Suppressor macrophage treated with lipopolysaccharide for 1 hour (primary cell): ENCODE measurements around the gene RFX6.
"Not testable (repeated sequence)": the region's sequence is repeated elsewhere in the genome, so short reads cannot be mapped to it uniquely, and the experiment has no call there.

Experiments
- DNase-seq, 3 donors: peaks; one replicate each; pipeline ENCODE4 v3.0.0-alpha.2; 2020 to 2022

RFX6 gene, protein sequence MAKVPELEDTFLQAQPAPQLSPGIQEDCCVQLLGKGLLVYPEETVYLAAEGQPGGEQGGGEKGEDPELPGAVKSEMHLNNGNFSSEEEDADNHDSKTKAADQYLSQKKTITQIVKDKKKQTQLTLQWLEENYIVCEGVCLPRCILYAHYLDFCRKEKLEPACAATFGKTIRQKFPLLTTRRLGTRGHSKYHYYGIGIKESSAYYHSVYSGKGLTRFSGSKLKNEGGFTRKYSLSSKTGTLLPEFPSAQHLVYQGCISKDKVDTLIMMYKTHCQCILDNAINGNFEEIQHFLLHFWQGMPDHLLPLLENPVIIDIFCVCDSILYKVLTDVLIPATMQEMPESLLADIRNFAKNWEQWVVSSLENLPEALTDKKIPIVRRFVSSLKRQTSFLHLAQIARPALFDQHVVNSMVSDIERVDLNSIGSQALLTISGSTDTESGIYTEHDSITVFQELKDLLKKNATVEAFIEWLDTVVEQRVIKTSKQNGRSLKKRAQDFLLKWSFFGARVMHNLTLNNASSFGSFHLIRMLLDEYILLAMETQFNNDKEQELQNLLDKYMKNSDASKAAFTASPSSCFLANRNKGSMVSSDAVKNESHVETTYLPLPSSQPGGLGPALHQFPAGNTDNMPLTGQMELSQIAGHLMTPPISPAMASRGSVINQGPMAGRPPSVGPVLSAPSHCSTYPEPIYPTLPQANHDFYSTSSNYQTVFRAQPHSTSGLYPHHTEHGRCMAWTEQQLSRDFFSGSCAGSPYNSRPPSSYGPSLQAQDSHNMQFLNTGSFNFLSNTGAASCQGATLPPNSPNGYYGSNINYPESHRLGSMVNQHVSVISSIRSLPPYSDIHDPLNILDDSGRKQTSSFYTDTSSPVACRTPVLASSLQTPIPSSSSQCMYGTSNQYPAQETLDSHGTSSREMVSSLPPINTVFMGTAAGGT

DNA sequence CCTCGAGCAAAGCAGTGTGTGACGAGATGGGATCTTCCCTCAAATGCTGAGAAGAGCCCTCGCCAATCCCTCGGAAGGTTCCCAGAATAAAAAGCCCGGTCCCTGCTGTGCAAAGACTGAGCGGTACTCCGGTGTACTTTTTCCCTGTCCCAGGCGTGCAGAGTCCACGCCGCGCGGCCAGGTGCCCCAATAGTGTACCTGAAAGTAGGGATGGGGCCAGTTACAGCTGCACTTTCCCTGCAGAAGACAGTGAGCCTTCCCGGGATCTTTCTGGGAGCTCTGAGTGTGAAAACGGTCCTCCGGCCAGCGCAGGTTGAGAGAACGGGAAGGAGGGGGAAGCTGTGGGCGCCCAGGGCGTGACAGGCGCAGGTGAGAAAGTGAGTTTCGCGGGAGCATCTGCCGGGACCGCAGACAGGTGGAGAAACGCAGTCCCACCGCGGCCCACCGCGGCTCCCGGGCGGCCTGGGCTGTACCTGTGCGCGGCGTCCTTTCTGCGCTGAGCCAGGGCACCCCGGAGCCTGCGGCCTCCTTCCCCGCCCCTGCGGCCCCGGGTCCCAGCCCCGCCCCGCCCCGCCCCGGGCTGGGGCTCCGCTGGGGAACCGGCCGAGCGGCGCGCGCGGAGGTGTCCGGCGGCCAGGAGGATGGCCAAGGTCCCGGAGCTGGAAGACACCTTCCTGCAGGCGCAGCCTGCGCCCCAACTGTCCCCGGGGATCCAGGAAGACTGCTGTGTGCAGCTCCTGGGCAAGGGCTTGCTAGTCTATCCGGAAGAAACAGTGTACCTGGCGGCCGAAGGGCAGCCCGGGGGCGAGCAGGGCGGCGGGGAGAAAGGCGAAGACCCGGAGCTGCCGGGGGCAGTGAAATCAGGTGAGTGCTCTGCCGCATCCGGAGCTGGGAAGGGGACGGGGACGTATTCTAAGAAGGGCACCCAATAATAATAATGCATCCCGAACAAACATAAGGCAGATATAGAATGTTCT, at the start of gene RFX6:
Gene RFX6, plus strand, starts transcription at position 608 of the 977 bp plus-strand sequence. Its CDS starts 34 bp downstream, at position 642.
- peak in 1 of 3 donors; percentile 1 for DNase-seq

DNA sequence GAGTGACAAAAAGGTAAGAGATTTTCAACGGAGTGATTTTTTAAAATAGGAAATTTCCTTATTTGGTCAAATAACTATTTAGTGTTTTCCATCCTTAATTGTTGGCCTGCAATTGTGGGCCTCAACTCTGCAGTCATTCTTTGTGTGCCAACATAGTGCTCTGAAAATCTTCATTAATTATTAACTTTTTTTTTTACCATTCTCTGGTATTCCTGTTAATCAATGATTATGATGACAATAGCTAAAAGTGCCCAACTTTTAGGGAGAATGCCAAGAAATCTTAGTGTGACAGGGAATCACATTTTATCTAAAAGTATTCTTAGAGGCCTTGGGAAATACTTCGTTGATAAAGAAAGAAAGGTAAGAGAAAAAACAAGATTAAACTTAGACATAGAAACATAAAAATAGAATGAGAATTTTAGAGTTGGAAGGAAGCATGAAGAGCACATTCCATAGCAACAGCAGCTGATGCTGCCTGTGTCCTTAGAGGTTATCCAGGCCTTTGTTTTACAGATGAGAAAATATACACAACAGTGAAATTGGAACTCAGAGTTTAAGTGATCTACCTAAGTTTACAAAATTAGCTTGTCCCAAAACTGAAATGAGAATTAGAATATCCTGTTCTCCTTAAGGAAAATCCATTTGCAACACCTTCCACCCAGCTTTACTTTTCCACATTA, 49.3 kb upstream of the RFX6 start:
- no peak for DNase-seq

DNA sequence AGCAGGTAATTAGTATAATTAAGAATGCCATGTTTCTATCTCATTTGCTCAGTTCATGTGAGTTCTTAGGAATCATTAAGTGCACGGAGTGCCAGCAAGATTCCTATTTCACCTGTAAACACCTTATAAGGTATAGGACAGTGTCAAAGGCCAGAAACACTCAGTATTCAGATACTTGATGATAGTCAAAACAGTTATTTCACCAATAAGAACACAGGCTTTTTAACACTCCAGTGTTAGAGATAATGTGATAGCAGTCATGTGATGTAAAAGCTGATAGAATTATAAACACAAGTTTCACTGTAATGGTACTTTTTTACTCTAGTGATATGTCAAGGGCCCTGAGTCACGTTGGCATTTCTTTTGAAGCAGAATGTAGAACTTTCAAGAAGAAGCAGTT, 48.1 kb upstream of the RFX6 start, which contains the start of gene GPRC6A:
Gene GPRC6A, minus strand, starts transcription at position 101 of the 400 bp plus-strand sequence. Its CDS starts 70 bp downstream, at position 31.
- DNase-seq = no peak

DNA sequence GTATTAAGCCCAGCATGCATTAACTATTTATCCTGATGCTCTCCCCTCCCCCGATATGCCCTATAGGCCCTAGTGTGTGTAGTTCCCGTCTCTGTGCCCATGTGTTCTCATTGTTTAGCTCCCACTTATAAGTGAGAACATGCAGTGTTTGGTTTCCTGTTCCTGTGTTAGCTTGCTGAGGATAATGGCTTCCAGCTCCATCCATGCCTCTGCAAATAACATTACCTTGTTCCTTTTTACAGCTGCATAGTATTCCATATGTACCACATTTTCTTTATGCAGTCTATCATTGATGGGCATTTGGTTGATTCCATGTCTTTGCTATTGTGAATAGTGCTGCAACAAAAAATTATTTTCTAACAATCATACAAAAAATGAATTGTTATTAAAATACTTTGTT, 42.5 kb upstream of the RFX6 start:
- not testable (repeated sequence) for DNase-seq

DNA sequence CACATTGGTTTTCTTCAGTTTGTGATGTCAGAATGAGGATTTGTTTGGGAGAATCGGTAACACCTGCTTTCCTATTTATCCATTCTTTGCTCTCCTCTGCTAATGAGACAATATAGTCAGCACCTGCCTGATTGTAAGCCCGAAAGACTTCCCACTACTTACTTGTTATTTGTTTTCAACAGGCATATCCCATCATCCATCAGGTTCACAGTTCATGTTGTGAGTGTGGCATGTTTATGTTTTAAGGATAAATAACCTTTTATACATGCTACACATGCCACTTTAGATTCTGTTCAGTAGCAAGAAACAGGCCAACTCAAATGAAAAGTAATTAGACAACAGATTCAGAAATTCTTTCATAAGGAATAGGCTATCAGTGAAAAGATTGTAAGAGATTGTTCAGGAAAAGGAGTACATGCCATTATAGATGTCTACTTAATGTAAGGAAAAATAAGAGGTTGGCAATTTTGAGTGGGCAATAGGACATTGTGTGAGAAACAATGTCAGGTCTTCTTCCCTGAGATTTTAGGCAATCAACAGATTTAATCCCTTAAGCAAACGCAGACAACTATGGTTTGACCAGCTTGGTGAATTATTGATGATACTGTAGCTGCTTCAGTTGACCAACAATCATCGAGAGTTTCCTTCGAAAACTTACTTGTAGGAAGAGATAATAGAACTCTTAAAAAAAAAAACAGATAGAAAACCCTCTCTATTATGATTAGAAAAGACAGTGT, 40.3 kb upstream of the RFX6 start:
- no peak for DNase-seq

DNA sequence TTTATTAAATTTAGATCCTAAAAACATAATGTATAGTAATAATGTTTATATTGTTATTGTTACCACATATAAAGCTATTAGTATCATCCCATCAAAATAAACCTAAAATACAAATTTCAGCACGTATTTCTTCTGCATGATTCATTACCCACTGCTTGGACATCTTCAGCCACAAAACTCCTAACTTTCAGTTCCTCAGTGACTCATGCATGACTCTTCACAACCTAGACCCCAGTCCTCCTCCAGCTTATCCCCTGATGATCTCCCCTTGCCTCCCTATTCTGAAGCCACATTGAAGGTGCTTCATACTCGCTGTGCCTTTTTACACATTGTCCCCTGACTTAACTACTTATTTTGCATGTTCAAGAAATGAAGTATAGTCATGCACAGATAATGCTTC, 37.0 kb upstream of the RFX6 start:
- DNase-seq = peak; percentile 11 to 55 (median 38)

DNA sequence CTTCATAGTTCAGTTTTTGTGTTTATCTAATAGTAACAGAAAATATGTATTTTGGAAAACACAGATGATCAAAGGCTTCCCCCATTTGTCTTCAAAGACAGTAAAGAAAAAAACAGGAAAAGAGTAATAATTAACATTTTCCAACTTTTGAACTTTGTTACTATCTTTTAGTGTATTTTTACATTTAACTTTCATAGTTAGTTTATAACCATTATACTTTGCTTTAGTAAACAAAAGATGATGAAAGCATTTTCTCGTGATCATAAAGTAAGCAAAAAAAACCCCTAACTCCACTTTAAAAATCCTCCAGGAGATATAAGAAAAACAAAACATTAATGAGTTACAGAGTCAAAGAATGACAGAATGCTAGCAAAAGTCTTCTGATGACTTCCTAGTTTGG, 34.6 kb upstream of the RFX6 start:
- no peak for DNase-seq

DNA sequence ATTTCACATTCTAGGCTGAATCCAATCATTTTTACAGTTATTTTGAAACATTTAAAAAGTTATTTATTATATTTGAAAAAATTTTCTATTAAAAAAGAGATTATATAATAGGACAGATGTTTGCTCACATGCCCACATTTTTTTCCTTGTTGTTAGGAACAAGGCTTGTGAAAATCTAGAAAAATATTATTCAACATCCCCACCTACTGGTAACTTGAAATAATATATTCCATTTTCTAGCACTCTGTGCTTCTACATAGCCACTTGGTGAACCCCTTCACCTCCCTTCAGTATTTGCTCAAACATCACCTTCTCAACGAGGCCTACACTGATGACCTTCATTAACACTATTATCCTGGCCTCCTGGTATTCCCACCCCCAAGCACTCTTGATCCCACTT, 29.8 kb upstream of the RFX6 start:
- DNase-seq = peak; percentile 1 to 46 (median 39)

DNA sequence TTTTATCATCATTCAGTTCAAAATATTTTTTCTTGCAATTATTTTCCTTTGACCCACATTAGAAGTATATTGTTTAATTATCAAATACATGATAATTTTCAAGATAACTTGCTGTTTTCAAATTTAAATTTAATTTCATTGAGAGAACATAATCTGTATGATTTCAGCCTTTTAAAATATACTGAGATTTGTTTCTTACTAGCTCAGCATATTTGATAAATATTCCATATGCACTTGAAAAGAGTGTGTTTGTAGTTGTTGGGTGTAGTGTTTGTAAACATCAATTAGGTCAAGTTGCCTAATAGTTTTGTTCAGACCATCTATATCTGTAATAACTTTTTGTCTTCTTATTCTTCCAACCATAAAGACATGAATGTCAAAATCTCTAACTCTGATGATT, 19.0 kb upstream of the RFX6 start:
- no peak for DNase-seq

DNA sequence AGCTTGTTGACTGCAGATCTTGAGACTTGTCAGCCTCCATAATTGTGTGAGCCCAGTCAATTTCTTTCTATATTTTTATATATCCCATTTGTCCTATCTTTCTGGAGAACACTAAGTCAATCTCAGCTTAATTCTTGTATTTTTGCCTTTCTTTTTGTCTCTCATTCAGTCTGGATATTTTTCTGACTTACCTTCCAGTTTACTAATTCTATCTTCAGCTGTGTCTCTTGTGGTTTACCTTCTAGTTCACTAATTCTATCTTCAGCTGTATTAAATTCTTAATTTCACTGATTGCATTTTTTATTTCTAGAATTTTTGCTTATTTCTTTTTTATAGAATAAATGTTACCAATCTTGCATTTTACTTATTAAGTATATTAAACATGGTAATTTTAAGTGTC, 17.8 kb upstream of the RFX6 start:
- no peak for DNase-seq

DNA sequence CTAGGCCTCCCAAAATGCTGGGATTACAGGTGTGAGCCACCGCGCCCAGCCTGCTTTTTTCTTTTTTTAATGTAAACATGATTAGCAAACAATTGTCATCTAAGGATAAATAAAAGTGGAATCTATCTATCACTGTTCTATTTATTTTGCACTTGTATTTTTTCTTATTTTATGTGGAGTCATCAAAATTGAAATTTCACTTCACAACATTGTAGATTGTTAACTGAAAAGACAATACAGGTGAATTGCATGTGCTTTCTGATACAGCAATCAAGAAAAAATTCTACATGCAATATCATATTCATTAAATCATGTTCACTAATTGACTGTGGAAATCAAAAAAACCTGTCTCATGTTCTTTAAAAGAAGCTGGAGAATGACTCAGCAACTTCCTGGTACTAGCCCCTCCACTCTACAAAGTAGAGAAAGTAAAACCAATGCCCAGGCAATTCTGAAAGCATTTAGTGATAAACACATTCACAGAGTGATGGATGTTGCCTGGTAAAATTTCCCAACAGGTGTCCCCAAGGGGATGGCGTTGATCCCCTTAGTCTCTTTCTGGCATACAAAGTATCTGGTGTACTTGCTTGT, 10.7 kb upstream of the RFX6 start:
- no peak for DNase-seq

DNA sequence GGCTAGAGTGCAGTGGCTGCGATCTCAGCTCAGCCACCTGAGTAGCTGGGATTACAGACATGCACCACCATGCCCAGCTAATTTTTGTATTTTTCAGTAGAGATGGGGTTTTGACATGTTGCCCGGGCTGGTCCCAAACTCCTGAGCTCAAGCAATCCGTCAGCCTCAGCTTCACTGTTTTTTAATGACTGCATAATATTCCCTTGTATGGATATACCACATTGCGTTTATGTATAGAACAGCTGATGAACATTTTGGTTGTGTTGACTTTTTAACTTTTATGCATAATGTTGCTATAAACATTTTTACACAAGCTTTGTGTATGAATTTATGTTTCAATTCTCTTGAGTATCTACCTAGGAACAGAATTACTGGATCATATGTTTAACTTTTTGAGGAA, 4.3 kb upstream of the RFX6 start:
- no peak for DNase-seq

DNA sequence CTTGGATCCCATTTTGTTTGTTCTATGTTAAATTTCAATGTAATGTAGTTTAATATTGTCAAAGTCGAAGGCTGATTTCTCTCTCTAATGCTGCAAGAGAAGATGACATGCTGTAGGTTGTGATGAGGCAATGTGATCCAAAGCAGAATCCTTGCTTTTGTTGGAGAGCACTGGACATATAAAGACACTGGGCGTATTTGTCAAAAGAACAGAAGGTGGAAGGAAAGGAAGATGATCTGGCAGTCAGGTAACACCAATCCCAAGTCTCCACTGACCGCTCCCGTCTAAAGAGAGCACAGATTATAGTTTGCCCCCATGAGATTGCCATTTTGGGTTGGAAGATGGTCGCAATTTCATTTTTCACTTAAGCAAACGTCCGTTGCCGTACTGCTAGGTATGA, 935 bp upstream of the RFX6 start:
- DNase-seq = no peak

DNA sequence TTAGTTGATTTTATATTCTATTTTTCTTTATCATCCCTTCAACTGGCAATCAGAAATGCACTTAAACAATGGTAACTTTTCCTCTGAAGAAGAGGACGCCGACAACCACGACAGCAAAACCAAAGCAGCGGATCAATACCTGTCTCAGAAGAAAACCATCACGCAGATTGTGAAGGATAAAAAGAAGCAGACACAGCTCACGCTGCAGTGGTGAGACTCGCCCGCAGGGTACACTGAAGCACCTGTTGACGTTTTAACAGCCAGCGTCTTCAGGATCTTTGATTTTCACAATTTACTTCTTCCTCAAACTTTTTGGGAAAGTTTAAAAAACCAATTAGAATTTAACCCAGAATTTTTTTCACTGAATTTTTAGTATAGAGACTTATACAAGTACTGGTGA, 701 bp downstream of the RFX6 start:
- DNase-seq = no peak

DNA sequence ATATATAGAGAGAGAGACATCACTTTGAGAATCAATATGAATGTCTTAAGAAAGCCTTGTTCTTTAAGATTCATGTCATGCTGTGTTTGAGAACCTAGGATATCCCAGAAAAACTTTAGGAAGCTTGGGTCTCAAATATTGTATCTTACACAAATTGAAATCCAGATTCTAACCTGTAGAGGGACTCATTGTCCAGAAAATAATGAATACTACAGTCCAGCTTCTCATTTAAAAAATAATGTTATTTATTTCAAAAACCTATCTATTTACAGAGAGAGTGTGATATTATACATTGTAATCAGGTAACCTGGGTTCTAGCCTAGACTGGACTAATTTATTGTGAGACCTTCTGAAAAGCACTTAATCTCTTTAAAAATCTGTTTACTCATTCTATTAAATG, 4.2 kb downstream of the RFX6 start:
- no peak for DNase-seq

DNA sequence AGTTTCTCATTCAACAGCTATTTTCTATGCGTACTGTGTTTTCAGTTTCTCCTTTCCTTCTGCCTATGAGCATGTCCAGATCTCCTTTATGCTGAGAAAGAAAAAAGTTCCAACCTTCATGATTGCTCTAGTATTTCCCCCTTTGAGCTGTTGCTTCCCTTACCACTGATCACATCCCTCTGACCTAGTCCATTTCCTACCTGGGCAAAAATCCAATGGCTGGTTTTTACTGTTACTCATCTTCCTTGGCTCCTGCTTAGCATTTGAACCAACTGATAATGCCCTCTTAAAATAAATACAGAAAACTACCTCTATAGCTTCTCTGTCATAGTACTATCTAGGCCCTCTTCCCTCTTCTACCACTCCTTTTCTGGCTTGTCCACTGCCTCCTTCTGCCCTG, 6.0 kb downstream of the RFX6 start:
- no peak for DNase-seq

DNA sequence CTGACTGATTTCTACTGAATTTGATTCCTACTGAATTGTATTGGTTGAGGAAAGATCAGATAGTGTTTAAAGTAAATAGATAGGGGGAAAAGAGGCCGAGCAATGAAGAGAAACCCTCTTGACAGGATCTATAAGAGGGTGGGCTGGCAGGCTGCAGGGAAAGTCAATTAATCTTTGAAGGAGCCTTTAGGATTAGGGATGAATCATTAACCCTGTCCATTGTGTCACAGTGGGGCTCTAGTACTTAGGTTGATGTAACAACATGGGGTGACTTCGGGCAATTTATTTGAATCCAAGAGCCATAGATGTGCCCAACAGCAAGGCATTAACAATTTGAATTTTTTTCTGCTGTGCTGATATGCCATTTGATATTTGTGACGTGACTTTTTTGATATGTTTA, 7.5 kb downstream of the RFX6 start:
- DNase-seq = no peak

DNA sequence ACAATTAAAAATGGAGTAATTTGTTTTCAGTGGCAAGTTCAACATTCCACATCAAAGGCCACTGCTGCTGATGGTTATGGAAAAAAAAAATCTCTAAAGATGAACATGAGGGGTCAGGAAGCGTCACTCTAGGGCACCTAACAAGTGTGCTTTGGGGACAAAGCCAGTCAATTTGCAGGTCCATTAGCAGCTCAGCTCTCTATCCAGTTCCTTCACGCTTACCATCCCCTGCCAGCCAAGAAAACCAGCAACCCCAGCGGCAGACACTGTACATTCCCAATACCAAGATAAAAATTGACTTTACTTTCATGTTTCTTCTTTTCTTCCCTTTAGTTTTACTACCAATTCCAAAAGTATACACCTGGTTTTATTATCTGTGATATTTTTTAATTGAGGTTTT, 10.1 kb downstream of the RFX6 start:
- no peak for DNase-seq

DNA sequence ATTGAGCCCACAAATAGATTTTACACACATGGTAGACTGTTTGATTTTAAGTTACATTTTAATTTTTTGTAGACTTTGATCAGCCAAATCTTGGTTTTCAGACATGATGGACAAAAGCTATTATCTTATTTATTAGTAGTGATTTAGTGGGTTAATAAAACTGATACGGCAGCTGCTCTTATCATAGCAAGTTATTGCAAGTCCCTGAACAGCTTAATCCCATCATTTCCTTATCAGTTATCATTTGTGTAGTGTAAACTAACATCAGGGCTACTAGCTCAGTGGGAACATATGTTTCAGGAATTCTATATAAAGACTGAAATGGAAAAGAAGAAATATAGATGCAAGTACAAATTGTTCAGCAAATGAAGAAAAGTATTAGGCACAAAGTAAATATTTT, 10.9 kb downstream of the RFX6 start:
- no peak for DNase-seq

DNA sequence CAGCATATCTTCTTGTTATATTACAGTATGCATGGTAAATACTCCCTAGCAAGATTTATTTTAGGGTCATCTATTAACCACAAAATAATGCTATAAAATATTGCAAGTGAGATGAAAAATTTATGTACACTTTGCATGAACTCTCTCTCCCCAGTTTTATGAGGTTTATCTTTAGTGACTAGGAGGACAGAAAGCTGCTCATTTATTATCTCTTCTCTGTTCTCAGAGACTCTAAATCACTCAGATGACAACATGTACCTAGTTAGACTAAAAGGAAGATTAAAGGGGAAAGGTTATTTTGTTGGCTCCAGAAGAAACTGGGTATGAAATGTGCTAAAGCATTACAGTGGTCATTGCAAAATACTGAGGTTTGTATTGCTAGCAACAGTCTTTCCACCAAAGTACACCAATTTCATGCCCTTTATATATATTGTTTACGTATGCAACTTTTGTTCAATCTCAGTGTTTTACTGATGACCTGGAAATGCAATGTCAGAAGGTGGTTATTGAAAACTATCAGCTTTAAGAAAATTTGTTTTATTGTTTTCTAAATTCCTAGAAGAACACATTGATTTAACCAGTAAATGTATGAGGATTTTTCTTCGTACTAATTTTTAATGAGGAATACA, 11.8 kb downstream of the RFX6 start:
- DNase-seq = no peak
